Esophagus muscularis mucosa (tissue), 4 donors: ENCODE results near the gene VSX1. TPM values are rescaled to one million over a fixed set of nuclear protein-coding genes. Genes with fewer than 3 reads are reported as not detected.

Source experiments
- DNase-seq: peaks from one replicate; pipeline ENCODE4 v3.0.0-alpha.2; 2017; ENCODE audit errors: extremely low spot score
- H3K27ac ChIP-seq, 4 donors: fragments of 200-600 bp; sonication (generic); replicated peaks in 1 of 4; 1 replicate in 3 of 4; 2 replicates in 1 of 4; pipeline ENCODE4 v1.5.1; 2016 to 2019; ENCODE audit warnings: mild to moderate bottlenecking in 1 of 4
- H3K27me3 ChIP-seq, 4 donors: fragments of 200-600 bp; sonication (generic); one replicate each; pipeline versions ENCODE4 v1.5.1 to v1.6.0; 2016 to 2019
- H3K36me3 ChIP-seq, 4 donors: fragments of 200-600 bp; sonication (generic); one replicate each; pipeline ENCODE4 v1.5.1; 2016 to 2019
- H3K4me1 ChIP-seq, 4 donors: fragments of 200-600 bp; sonication (generic); one replicate each; pipeline ENCODE4 v1.5.1; 2016 to 2019
- H3K4me3 ChIP-seq, 4 donors: fragments of 200-600 bp; sonication (generic); 1 replicate in 2 of 4; 2 replicates in 2 of 4; pipeline ENCODE4 v1.5.1; 2016 to 2019; ENCODE audit warnings: mild to moderate bottlenecking in 4 of 4, moderate library complexity in 1 of 4
- H3K9me3 ChIP-seq, 4 donors: fragments of 200-600 bp; sonication (generic); 1 replicate in 3 of 4; 2 replicates in 1 of 4; pipeline ENCODE4 v1.5.1; 2016 to 2019
- EP300 ChIP-seq: sonication (generic); formaldehyde crosslinking; IDR thresholded peaks from one replicate; pipeline ENCODE4 v1.6.1; 2017; ENCODE audit warnings: antibody characterized with exemption
- POLR2A ChIP-seq: fragments of 450-650 bp; IDR thresholded peaks from one replicate; pipeline ENCODE4 v1.6.1; 2017; ENCODE audit warnings: antibody characterized with exemption, moderate library complexity, mild to moderate bottlenecking, low read depth
- POLR2AphosphoS5 ChIP-seq, 2 donors: sonication (generic); formaldehyde crosslinking; IDR thresholded peaks; one replicate each; pipeline ENCODE4 v1.6.1; 2017; ENCODE audit warnings: antibody characterized with exemption in 2 of 2
- whole genome bisulfite sequencing: methylation state at CpG from one replicate; pipeline ENCODE4 v1.1.5; 2018; 5-methylcytosine and 5-hydroxymethylcytosine counted together
- intact Hi-C: fragments of 100-400 bp; cut with DNase I; formaldehyde crosslinking; loops from one replicate; pipeline ENCODE4 v1.15.1; 2023
- total RNA-seq, 4 donors: library from RNA; depleted of rRNA; stranded (reverse); fragments of >200 nt; gene quantifications; one replicate each; pipeline versions ENCODE4 v1.1.0 to v1.2.1, GENCODE V29; 2016
- TF ChIP-seq, protein P1 (sequence below), 3 experiments: fragments of 200-600 bp in 2 of 3; fragments of 450-650 bp in 1 of 3; sonication (generic) in 2 of 3; IDR thresholded peaks; one replicate each; pipeline ENCODE4 v1.5.1; 2017 to 2019; ENCODE audit warnings: antibody characterized with exemption in 3 of 3, mild to moderate bottlenecking in 2 of 3, moderate library complexity in 1 of 3

Gene VSX1
- total RNA-seq, 4 donors from 2014 or later, result 0.83 TPM; not detected in 3

DNA sequence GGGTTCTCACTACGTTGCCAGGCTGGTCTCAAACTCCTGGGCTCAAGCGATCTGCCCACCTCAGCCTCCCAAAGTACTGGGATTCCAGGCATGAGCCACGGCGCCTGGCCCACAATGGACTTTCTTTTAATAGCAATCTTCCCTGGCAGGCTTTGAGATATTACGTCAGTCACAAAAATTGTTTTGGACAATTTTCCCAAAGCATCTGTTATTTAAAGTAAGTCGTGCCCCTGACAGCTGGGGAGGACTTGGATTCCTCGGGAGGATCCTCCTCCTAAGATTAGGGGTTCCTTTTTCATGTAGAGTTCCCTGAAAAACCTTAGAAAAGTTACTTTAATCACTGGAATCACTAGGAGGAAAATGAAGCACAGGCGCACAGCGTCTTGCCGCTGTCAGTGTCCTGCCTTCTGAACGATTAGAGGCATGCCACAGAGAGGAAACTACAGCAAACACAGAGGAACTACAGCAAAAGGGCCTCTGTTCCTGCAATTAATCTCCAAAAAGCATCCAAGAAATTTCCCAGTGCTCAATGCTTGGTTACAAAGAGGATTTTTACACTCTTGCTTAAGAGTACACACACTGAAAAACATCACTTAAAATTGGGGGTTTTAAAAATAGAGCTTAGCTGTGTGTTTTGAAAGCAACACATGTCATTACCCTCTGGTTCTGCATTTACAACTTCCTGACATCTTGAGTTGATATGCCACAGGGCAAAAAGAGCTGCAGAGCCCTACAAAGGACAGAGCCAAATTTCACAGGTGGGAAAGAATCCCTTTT is 28.5 kb downstream of the VSX1 start:
- no peak for DNase-seq
- intact Hi-C loops, result loop anchor here (10.0 kb wide), 1 partner anchor 1429 kb away; no protein-coding TSS in a partner anchor
- Histone ChIP-seq H3K9me3 (peaks cover 0 to 3% (median 0%) of the 10 kb centered on the region in 4 donors), H3K4me3 (peak overlapping the region; percentile 1 to 36 (median 14)), H3K4me1 (peaks cover 85 to 93% (median 88%) of the 10 kb centered on the region in 4 donors), H3K36me3 (no peaks in the 10 kb centered on the region), H3K27ac (peak overlapping the region; percentile 96 to 98 (median 97)), H3K27me3 (no peaks in the 10 kb centered on the region)
- WGBS, result 4% methylated on average over 11 of the region's 11 CpGs
- TF ChIP-seq POLR2A (no peak), POLR2AphosphoS5 (IDR thresholded peaks at IDR 0.05) (peak; percentile 66 to 67), EP300 (no peak)
- TF ChIP-seq, protein P1, sequence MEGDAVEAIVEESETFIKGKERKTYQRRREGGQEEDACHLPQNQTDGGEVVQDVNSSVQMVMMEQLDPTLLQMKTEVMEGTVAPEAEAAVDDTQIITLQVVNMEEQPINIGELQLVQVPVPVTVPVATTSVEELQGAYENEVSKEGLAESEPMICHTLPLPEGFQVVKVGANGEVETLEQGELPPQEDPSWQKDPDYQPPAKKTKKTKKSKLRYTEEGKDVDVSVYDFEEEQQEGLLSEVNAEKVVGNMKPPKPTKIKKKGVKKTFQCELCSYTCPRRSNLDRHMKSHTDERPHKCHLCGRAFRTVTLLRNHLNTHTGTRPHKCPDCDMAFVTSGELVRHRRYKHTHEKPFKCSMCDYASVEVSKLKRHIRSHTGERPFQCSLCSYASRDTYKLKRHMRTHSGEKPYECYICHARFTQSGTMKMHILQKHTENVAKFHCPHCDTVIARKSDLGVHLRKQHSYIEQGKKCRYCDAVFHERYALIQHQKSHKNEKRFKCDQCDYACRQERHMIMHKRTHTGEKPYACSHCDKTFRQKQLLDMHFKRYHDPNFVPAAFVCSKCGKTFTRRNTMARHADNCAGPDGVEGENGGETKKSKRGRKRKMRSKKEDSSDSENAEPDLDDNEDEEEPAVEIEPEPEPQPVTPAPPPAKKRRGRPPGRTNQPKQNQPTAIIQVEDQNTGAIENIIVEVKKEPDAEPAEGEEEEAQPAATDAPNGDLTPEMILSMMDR (IDR thresholded peaks at IDR 0.05), result no peak

DNA sequence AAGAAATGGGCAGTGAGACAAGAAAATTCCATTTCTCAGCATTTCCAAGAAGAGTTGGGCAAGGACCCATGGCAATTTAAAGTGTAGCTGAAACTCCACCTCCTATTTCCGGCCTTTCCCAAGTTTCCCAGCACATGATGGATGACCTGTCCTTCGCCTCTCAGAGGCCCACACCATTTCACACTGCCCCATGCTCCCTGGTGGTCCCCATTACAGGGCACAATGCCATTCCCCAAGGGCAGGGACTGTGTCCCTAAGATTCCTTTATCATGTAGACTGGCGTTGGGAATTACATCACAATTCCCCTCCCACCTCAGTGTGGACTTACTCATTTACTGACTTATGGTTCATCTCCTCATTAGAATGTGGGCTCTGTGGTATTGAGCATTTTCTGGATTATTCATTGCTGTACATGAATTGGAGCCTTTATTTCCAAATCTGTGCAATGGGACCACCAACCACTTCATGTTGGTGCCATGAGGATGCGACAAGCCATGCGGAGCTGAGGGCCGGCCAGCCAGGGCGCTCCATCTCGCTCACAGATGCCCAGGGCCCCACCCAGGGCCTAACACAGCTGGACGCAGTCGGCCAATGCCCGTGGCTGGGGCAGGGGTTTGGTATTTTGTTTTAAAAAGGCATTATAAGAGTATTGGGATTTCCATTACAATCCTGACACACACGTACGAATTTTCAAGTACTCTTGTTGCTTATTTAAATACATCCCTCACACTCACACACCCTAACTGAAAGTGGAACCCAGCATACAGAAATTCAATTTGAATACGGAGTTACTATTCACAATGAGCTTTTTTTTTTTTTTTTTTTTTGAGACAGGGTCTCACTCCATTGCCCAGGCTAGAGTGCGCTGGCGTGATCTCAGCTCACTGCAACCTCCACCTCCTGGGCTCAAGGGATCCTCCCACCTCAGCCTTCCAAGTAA is 29.4 kb downstream of the VSX1 start:
- intact Hi-C loops, result loop anchor here (10.0 kb wide), 1 partner anchor 1428 kb away; no protein-coding TSS in a partner anchor

DNA sequence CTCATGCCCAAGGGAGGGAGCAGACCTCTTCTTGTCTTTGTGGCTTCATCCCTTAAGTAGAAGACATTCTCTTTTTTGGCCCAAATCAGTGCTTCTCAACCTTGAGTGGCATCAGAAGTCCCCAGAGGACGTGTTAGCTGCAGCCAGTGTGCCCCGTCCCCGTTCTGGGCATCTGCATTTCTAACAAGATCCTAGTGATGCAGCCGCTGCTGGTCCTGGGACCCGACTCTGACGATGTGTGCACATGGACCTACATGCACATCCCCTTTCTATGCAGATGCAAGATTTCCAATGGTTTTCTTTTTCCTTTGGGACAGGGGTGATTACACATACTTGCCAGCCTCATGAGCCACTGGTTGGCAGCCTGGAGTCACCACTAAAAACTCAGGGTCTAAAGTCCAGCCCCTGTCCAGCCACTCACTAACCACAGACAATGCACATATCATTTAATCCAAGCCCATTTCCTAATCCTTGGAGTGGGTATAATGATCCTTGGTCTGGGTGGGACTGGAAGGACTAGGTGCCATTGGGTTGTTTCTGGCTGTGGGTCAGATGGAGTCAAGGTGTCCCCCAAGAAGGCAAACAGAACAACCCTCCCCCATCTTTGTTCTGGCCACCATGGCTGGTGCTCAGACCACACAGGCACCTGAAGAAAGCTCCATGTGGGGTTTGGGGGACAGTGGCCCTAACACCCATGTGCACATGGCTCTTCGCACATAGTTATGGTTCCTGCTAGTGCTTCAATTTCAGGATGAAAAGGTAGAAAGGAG is 30.4 kb downstream of the VSX1 start:
- intact Hi-C loops, result loop anchor here (10.0 kb wide), 1 partner anchor 1427 kb away; no protein-coding TSS in a partner anchor
- TF ChIP-seq, protein P1 (IDR thresholded peaks at IDR 0.05), result no peak
- TF ChIP-seq POLR2AphosphoS5 (IDR thresholded peaks at IDR 0.05) (no peak), EP300 (no peak), POLR2A (no peak)
- Histone ChIP-seq H3K27ac (peak overlapping the region; percentile 96 to 98 (median 97)), H3K9me3 (no peaks in the 10 kb centered on the region), H3K4me1 (peaks cover 92 to 100% (median 99%) of the 10 kb centered on the region in 4 donors), H3K36me3 (peaks cover 11 to 17% (median 14%) of the 10 kb centered on the region in 4 donors), H3K27me3 (no peaks in the 10 kb centered on the region), H3K4me3 (no peak overlapping the region)
- DNase-seq, result no peak
- whole genome bisulfite sequencing, result 95% methylated on average over 7 of the region's 7 CpGs

More for the DNA sequence above, 29.4 kb downstream of the VSX1 start:
- DNase-seq, result no peak
- peak overlapping the region; percentile 96 to 98 (median 97) for H3K27ac ChIP-seq
- peaks cover 3 to 7% (median 5%) of the 10 kb centered on the region in 4 donors for H3K36me3 ChIP-seq
- TF ChIP-seq, protein P1 (IDR thresholded peaks at IDR 0.05), result no peak
- peak; percentile 37 to 68 for TF ChIP-seq POLR2AphosphoS5 (IDR thresholded peaks at IDR 0.05)
- TF ChIP-seq EP300, result peak; percentile 43
- no peak for TF ChIP-seq POLR2A
- peaks cover 93 to 98% (median 95%) of the 10 kb centered on the region in 4 donors for H3K4me1 ChIP-seq
- no peaks in the 10 kb centered on the region for H3K27me3 ChIP-seq
- H3K4me3 ChIP-seq, result peak overlapping the region; percentile 1 to 36 (median 14)
- peaks cover 0 to under 1% (median 0%) of the 10 kb centered on the region in 4 donors for H3K9me3 ChIP-seq
- WGBS, result 62% methylated on average over 16 of the region's 16 CpGs
